Measurements from ENCODE around the gene ZNF362.

ZNF362 gene

DNA sequence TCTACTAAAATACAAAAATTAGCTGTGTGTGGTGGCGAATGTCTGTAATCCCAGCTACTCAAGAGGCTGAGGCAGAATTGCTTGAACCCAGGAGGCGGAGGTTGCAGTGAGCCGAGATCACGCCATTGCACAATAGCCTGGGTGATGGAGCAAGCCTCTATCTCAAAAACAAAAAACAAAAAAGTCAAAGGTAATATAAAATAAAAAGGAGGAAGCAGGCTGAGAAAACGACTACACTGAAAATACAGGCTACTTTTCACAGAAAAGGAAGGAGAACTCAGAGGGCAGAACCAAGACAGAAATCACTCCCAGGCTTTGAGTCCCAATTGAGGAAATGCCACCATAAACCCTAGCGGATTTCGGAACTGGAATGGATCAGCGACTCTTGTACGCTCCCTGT is 70.5 kb downstream of the ZNF362 start (continued):
- TF ChIP-seq ELK4 (IDR thresholded peaks at IDR 0.05; ENCODE audit: borderline replicate concordance, low read depth, low read length) (no peak), KLF16 (tag by site-specific recombination; IDR thresholded peaks at IDR 0.05) (no peak), ZNF530 (tag by site-specific recombination; IDR thresholded peaks at IDR 0.05; ENCODE audit: low read depth) (no peak), SALL2 (tag by site-specific recombination; IDR thresholded peaks at IDR 0.05; ENCODE audit: borderline replicate concordance) (no peak), ZNF214 (tag by site-specific recombination; IDR thresholded peaks at IDR 0.05; ENCODE audit: borderline replicate concordance) (no peak)

- POLR2A ChIA-PET, result no interaction called here
- no peak for TF ChIP-seq WT1 (tag by site-specific recombination; IDR thresholded peaks at IDR 0.05)
- TF ChIP-seq ZNF585B (tag by site-specific recombination; IDR thresholded peaks at IDR 0.05), result no peak
- TF ChIP-seq ZNF362 (tag by site-specific recombination; IDR thresholded peaks at IDR 0.05), result 0 out of 2 replicates have a peak, but pooled peaks have one; percentile 48
- no peak overlapping the region for H3K27ac ChIP-seq (ENCODE audit: extremely low read depth, low read depth, low read length)
Measured at GRCh38 chr1:33327587-33328325, 71.5 kb downstream of the ZNF362 start.

GRCh38 chr1:33328817-33329216 is 72.5 kb downstream of the ZNF362 start:
- CTCF ChIA-PET, result interaction anchor here (1.3 kb wide), 1 partner anchor 127 kb away, joined by 4 read pairs; no protein-coding TSS in a partner anchor
- POLR2A ChIA-PET, result interaction anchor here (0.6 kb wide), 1 partner anchor 21 kb away, joined by 5 read pairs; no protein-coding TSS in a partner anchor
- Histone ChIP-seq H3K9me3 (ENCODE audit: control insufficient read depth, insufficient read depth, low read depth, low read length) (no peaks in the 10 kb centered on the region), H3K4me1 (ENCODE audit: control insufficient read depth, insufficient read depth, low read length) (no peaks in the 10 kb centered on the region), H3K27ac (ENCODE audit: extremely low read depth, low read depth, low read length) (no peak overlapping the region), H3K4me3 (ENCODE audit: low read depth, low read length) (no peak overlapping the region), H3K36me3 (ENCODE audit: control insufficient read depth in 2 of 2, insufficient read depth in 1 of 2, low read length in 2 of 2) (peaks cover 15 to 100% of the 10 kb centered on the region in 2 experiments)
- TF ChIP-seq ZNF747 (tag by site-specific recombination; IDR thresholded peaks at IDR 0.05) (no peak), ZNF529 (tag by site-specific recombination; IDR thresholded peaks at IDR 0.05; ENCODE audit: insufficient replicate concordance) (no peak), ZNF341 (tag by site-specific recombination; IDR thresholded peaks at IDR 0.05; ENCODE audit: low read depth) (no peak), ZBTB10 (tag by site-specific recombination; IDR thresholded peaks at IDR 0.05) (no peak), KLF16 (tag by site-specific recombination; IDR thresholded peaks at IDR 0.05) (no peak), ZNF354C (tag by site-specific recombination; IDR thresholded peaks at IDR 0.05; ENCODE audit: borderline replicate concordance, low read depth) (no peak), ZSCAN30 (tag by site-specific recombination; IDR thresholded peaks at IDR 0.05) (no peak), ZNF658 (tag by site-specific recombination; IDR thresholded peaks at IDR 0.05) (no peak), GLI4 (tag by site-specific recombination; IDR thresholded peaks at IDR 0.05) (no peak), ZNF202 (tag by site-specific recombination; IDR thresholded peaks at IDR 0.05; ENCODE audit: borderline replicate concordance) (no peak), ZNF221 (tag by site-specific recombination; IDR thresholded peaks at IDR 0.05; ENCODE audit: borderline replicate concordance) (no peak), ZNF843 (tag by site-specific recombination; IDR thresholded peaks at IDR 0.05) (no peak)

More at GRCh38 chr1:33327587-33328325, 71.5 kb downstream of the ZNF362 start:
- H3K4me3 ChIP-seq (ENCODE audit: low read depth, low read length), result no peak overlapping the region
- H3K36me3 ChIP-seq (ENCODE audit: control insufficient read depth in 2 of 2, insufficient read depth in 1 of 2, low read length in 2 of 2), result peaks cover 18 to 100% of the 10 kb centered on the region in 2 experiments
- CTCF ChIA-PET, result no interaction called here
- no peaks in the 10 kb centered on the region for H3K4me1 ChIP-seq (ENCODE audit: control insufficient read depth, insufficient read depth, low read length)
- no peaks in the 10 kb centered on the region for H3K9me3 ChIP-seq (ENCODE audit: control insufficient read depth, insufficient read depth, low read depth, low read length)

Data from HEK293 (cell line).